MM.1S (cell line): Measurements from ENCODE around the gene ENOX1.
"Not testable (repeated sequence)": the region's sequence is repeated elsewhere in the genome, so short reads cannot be mapped to it uniquely, and the experiment has no call there.

Experiments used
- DNase-seq: peaks from one replicate; pipeline ENCODE4 v3.0.0-alpha.2; 2015
- H2AFZ ChIP-seq: fragments of 300-600 bp; sonication (generic); 2 replicates; pipeline ENCODE4 v1.6.0; 2016; ENCODE audit warnings: antibody characterized with exemption, low read length
- H3F3A ChIP-seq: fragments of 300-600 bp; sonication (generic); 2 replicates; pipeline ENCODE4 v1.6.1; 2016; ENCODE audit warnings: mild to moderate bottlenecking, antibody characterized with exemption, low read length, moderate library complexity, mixed read lengths; ENCODE audit not compliant: insufficient read depth
- H3K27ac ChIP-seq: fragments of 300-600 bp; sonication (generic); 2 replicates; pipeline ENCODE4 v1.5.1; 2016; ENCODE audit warnings: mild to moderate bottlenecking, low read length
- H3K27me3 ChIP-seq: fragments of 300-600 bp; sonication (generic); replicated peaks from 2 replicates; pipeline ENCODE4 v1.6.0; 2016; ENCODE audit warnings: low read length; ENCODE audit not compliant: insufficient read depth
- H3K36me3 ChIP-seq: fragments of 300-600 bp; sonication (generic); replicated peaks from 2 replicates; pipeline ENCODE4 v1.6.1; 2016; ENCODE audit warnings: mild to moderate bottlenecking, low read length, mixed read lengths; ENCODE audit not compliant: insufficient read depth
- H3K4me1 ChIP-seq: fragments of 300-600 bp; sonication (generic); 2 replicates; pipeline ENCODE4 v1.6.1; 2016; ENCODE audit warnings: low read length, mixed read lengths
- H3K4me2 ChIP-seq: fragments of 300-600 bp; sonication (generic); 2 replicates; pipeline ENCODE4 v1.6.0; 2016; ENCODE audit warnings: low read depth, low read length
- H3K4me3 ChIP-seq: fragments of 300-600 bp; sonication (generic); 2 replicates; pipeline ENCODE4 v1.5.1; 2016; ENCODE audit warnings: low read length, mixed read lengths
- H3K79me2 ChIP-seq: fragments of 300-600 bp; sonication (generic); 2 replicates; pipeline ENCODE4 v1.6.1; 2016; ENCODE audit warnings: mixed run types, low read length, mixed read lengths
- H3K9ac ChIP-seq: fragments of 300-600 bp; sonication (generic); 2 replicates; pipeline ENCODE4 v1.6.1; 2016; ENCODE audit warnings: low read length, mixed read lengths
- H3K9me2 ChIP-seq: fragments of 300-600 bp; sonication (generic); replicated peaks from 2 replicates; pipeline ENCODE4 v1.6.1; 2016; ENCODE audit warnings: mild to moderate bottlenecking, low read length, mixed read lengths; ENCODE audit not compliant: insufficient read depth
- H3K9me3 ChIP-seq: fragments of 300-600 bp; sonication (generic); replicated peaks from 2 replicates; pipeline ENCODE4 v1.6.1; 2016; ENCODE audit warnings: mild to moderate bottlenecking, low read length, mixed read lengths; ENCODE audit not compliant: insufficient read depth
- H4K20me1 ChIP-seq: fragments of 300-600 bp; sonication (generic); 2 replicates; pipeline ENCODE4 v1.6.1; 2016; ENCODE audit warnings: mild to moderate bottlenecking, low read length, moderate library complexity, mixed read lengths; ENCODE audit not compliant: insufficient read depth
- CTCF ChIP-seq: fragments of 300-600 bp; sonication (generic); IDR thresholded peaks from 2 replicates; pipeline ENCODE4 v1.5.1; 2016; ENCODE audit warnings: antibody characterized with exemption, low read length, mixed read lengths
- EZH2 ChIP-seq: fragments of 300-600 bp; sonication (generic); optimal IDR thresholded peaks from 2 replicates; pipeline ENCODE3; 2017; ENCODE audit warnings: low read depth, mild to moderate bottlenecking, antibody characterized with exemption, low read length, mixed read lengths
- EZH2phosphoT487 ChIP-seq: fragments of 300-600 bp; sonication (generic); IDR thresholded peaks from 2 replicates; pipeline ENCODE4 v1.6.1; 2018; ENCODE audit warnings: antibody characterized with exemption, low read length

ENOX1 gene

DNA sequence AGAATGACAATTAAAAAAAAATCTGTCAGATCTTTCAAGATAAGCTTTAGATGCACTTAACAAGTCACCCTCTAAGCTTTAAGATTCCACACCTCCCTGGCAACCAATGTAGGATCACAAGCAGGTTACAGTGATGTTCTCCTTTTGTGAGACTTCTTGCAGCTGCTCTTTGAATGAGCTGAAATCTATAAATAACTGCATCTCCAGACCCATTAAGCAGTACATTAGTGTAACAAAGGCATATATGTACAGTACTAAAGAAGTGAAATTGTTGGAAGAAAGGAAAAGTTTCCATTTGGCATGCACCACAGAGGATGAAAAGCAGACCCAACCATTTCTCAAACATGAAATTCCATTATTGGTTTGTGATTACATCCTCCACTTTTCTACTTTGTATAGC, 364.7 kb downstream of the ENOX1 start:
- Histone ChIP-seq H2AFZ (no peak overlapping the region), H3K9me2 (no peaks in the 10 kb centered on the region), H3K9ac (no peak overlapping the region), H4K20me1 (no peaks in the 10 kb centered on the region), H3K4me2 (no peak overlapping the region), H3K36me3 (no peaks in the 10 kb centered on the region), H3F3A (no peaks in the 10 kb centered on the region), H3K9me3 (no peaks in the 10 kb centered on the region), H3K27ac (no peak overlapping the region), H3K4me3 (no peak overlapping the region), H3K4me1 (no peaks in the 10 kb centered on the region), H3K27me3 (no peaks in the 10 kb centered on the region), H3K79me2 (no peaks in the 10 kb centered on the region)
- no peak for DNase-seq
- TF ChIP-seq CTCF: no peak
- TF ChIP-seq EZH2phosphoT487: no peak
- no peak for TF ChIP-seq EZH2

GRCh38 chr13:43416842-43417241, 369.9 kb downstream of the ENOX1 start:
- not testable (repeated sequence) for H3K9me2 ChIP-seq, H3K4me3 ChIP-seq, H4K20me1 ChIP-seq, H3K4me1 ChIP-seq, H2AFZ ChIP-seq, H3K9me3 ChIP-seq, H3F3A ChIP-seq, H3K79me2 ChIP-seq, DNase-seq, H3K9ac ChIP-seq, H3K27ac ChIP-seq, H3K36me3 ChIP-seq, H3K4me2 ChIP-seq, H3K27me3 ChIP-seq

DNA sequence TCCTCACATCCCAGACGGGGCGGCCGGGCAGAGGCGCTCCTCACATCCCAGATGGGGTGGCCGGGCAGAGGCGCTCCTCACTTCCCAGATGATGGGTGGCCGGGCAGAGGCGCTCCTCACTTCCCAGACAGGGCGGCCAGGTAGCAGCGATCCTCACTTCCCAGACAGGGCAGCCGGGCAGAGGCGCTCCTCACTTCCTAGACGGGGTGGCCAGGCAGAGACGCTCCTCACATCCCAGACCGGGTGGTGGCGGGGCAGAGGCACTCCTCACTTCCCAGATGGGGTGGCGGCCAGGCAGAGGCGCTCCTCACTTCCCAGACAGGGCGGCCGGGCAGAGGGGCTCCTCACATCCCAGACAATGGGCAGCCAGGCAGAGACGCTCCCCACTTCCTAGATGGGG, 370.4 kb downstream of the ENOX1 start:
- H3K9ac ChIP-seq, H4K20me1 ChIP-seq, H3K9me2 ChIP-seq, H3K9me3 ChIP-seq, DNase-seq, H3K36me3 ChIP-seq, H2AFZ ChIP-seq, H3K4me2 ChIP-seq, H3F3A ChIP-seq, H3K79me2 ChIP-seq, H3K27ac ChIP-seq, H3K4me3 ChIP-seq, H3K4me1 ChIP-seq, H3K27me3 ChIP-seq: not testable (repeated sequence)

GRCh38 chr13:43415903-43416391, 370.8 kb downstream of the ENOX1 start:
- not testable (repeated sequence) for H4K20me1 ChIP-seq, H3K27ac ChIP-seq, H3K9me2 ChIP-seq, H3K9ac ChIP-seq, H3K4me2 ChIP-seq, H3F3A ChIP-seq, H3K36me3 ChIP-seq, H2AFZ ChIP-seq, H3K79me2 ChIP-seq, H3K27me3 ChIP-seq, H3K4me1 ChIP-seq, DNase-seq, H3K4me3 ChIP-seq, H3K9me3 ChIP-seq

GRCh38 chr13:43414111-43414510, 372.7 kb downstream of the ENOX1 start:
- no peaks in the 10 kb centered on the region for H3K4me1 ChIP-seq
- no peaks in the 10 kb centered on the region for H3K9me2 ChIP-seq
- H3K4me3 ChIP-seq: no peak overlapping the region
- no peaks in the 10 kb centered on the region for H3K36me3 ChIP-seq
- H4K20me1 ChIP-seq: no peaks in the 10 kb centered on the region
- no peak overlapping the region for H3K9ac ChIP-seq
- TF ChIP-seq EZH2 (no peak), CTCF (no peak), EZH2phosphoT487 (no peak)
- H3K27me3 ChIP-seq: no peaks in the 10 kb centered on the region
- no peak for DNase-seq
- no peak overlapping the region for H3K27ac ChIP-seq
- no peaks in the 10 kb centered on the region for H3K9me3 ChIP-seq
- H3F3A ChIP-seq: no peaks in the 10 kb centered on the region
- no peak overlapping the region for H3K4me2 ChIP-seq
- no peaks in the 10 kb centered on the region for H3K79me2 ChIP-seq
- H2AFZ ChIP-seq: no peak overlapping the region
